ENCODE results near the gene AGBL1.

DNA sequence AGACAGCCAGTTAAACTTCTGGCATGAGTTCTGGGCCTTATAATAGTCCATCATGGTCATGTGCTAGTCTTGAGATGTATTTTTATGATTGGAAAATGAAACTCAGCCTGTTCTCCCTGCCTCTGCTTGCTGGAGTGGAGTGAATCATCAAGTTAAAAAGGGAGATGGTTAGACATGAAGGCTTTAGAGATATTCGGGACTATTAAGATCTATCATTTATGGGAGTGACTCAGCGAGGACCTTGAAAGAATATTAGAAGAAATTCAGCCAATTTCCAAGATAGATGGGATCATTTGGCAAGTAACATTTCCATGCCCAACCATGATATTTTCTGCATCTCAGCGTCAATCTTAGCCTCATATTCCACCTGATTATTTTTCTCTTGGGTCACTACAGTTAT is 79.8 kb downstream of the AGBL1 start:
- TF ChIP-seq, protein P1, sequence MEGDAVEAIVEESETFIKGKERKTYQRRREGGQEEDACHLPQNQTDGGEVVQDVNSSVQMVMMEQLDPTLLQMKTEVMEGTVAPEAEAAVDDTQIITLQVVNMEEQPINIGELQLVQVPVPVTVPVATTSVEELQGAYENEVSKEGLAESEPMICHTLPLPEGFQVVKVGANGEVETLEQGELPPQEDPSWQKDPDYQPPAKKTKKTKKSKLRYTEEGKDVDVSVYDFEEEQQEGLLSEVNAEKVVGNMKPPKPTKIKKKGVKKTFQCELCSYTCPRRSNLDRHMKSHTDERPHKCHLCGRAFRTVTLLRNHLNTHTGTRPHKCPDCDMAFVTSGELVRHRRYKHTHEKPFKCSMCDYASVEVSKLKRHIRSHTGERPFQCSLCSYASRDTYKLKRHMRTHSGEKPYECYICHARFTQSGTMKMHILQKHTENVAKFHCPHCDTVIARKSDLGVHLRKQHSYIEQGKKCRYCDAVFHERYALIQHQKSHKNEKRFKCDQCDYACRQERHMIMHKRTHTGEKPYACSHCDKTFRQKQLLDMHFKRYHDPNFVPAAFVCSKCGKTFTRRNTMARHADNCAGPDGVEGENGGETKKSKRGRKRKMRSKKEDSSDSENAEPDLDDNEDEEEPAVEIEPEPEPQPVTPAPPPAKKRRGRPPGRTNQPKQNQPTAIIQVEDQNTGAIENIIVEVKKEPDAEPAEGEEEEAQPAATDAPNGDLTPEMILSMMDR (IDR thresholded peaks at IDR 0.05): no peak
- no peak for TF ChIP-seq EZH2 (IDR thresholded peaks at IDR 0.05)

Data from neural progenitor cell (in vitro differentiated cells).